Astrocyte of the cerebellum (primary cell): ENCODE measurements around the gene TWIST2.

Experiments
- DNase-seq: peaks from one replicate; pipeline ENCODE4 v3.0.0-alpha.2; 2011; ENCODE audit warnings: low read depth
- H3K4me3 ChIP-seq: 2 replicates; pipeline ENCODE4 v1.5.1; 2011; ENCODE audit warnings: mild to moderate bottlenecking, low read depth, low read length, moderate library complexity
- in situ Hi-C: cut with HindIII; loops from 2 replicates; pipeline ENCODE4 v1.10.0; 2017; ENCODE audit warnings: low sequenced_read_pairs
- TF ChIP-seq, protein P1 (sequence below): IDR thresholded peaks from 2 replicates; pipeline ENCODE4 v1.5.1; 2012; ENCODE audit warnings: low read length, low read depth, moderate library complexity, mild to moderate bottlenecking; ENCODE audit errors: missing control alignments

The TWIST2 gene

DNA sequence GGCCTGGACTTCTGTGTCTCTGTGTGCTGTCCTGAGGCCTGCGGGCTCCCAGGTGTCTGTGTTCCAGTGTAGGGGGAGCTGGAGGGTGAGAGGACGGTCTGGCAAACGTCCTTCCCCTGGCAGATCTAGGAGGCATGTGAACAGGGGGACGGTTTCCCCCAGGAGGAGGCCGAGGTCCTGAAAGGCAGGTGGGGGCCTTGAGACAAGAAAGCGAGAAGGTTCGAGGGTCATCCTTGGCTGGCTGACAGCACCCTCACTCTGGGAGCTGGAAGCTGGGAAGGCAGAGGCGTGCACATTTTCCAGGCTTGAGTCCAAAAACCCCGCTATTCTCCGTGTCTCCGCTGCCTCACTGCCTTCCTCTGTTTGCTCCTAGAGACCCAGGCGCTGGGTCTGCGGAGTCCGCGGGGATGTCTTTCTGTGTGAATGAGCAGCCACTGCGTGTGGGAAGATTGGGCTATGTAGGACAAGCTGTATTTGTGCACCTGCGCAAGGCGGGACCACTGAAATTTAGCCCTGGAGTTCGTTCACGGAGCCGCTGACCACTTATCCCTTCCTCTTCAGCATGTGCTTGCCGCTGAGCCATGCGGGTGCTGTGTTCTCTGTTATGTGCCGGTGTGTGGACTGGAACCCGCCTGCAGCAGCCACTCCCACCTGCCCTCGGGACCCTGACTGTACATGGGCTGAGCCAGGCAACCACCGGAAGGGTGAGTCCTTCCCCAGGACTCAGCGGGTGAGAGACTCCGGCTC is 43.7 kb downstream of the TWIST2 start:
- no peak for DNase-seq
- in situ Hi-C loops: no loop called here
- TF ChIP-seq, protein P1, sequence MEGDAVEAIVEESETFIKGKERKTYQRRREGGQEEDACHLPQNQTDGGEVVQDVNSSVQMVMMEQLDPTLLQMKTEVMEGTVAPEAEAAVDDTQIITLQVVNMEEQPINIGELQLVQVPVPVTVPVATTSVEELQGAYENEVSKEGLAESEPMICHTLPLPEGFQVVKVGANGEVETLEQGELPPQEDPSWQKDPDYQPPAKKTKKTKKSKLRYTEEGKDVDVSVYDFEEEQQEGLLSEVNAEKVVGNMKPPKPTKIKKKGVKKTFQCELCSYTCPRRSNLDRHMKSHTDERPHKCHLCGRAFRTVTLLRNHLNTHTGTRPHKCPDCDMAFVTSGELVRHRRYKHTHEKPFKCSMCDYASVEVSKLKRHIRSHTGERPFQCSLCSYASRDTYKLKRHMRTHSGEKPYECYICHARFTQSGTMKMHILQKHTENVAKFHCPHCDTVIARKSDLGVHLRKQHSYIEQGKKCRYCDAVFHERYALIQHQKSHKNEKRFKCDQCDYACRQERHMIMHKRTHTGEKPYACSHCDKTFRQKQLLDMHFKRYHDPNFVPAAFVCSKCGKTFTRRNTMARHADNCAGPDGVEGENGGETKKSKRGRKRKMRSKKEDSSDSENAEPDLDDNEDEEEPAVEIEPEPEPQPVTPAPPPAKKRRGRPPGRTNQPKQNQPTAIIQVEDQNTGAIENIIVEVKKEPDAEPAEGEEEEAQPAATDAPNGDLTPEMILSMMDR: no peak
- no peak overlapping the region for H3K4me3 ChIP-seq

GRCh38 chr2:238892204-238892500 is 44.3 kb downstream of the TWIST2 start:
- DNase-seq: no peak
- in situ Hi-C loops: no loop called here
- no peak overlapping the region for H3K4me3 ChIP-seq
- TF ChIP-seq, protein P1: no peak

- no peak for DNase-seq
- in situ Hi-C loops: no loop called here
- TF ChIP-seq, protein P1: no peak
- no peak overlapping the region for H3K4me3 ChIP-seq
Observed at GRCh38 chr2:238892796-238893195, 44.9 kb downstream of the TWIST2 start.

DNA sequence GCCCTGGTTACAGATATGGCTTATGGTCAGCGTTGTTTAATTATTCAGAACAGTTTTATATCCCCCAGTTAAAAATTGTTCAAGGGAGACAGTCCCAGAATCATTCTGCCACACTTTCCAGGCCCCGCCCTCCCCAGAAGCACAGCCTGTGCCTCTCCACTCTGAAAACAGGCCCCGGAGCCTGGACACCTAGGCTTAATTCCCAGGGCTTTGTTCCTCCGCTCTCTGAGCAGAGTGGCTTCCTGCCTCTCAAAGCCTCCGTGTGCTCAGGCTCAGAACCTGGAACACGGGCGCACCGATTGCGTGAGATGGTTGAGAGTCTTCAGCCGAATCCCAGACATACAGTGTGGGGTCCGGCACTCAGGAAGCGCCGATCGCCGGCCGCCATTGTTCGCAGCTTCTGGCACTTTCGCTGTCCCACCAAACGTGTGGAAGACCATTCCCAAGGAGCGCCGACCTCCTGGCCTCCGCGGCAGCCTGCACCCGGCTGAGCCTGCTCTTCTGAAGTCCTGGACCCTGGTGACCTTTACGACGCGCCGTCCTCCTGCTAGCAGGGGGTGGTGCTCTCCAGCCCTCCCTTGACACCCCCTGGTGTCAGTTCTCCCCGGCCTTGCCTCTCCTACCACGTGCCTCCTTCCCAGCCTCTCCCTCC is 45.6 kb downstream of the TWIST2 start:
- in situ Hi-C loops: no loop called here
- no peak for DNase-seq
- H3K4me3 ChIP-seq: no peak overlapping the region
- TF ChIP-seq, protein P1: no peak

DNA sequence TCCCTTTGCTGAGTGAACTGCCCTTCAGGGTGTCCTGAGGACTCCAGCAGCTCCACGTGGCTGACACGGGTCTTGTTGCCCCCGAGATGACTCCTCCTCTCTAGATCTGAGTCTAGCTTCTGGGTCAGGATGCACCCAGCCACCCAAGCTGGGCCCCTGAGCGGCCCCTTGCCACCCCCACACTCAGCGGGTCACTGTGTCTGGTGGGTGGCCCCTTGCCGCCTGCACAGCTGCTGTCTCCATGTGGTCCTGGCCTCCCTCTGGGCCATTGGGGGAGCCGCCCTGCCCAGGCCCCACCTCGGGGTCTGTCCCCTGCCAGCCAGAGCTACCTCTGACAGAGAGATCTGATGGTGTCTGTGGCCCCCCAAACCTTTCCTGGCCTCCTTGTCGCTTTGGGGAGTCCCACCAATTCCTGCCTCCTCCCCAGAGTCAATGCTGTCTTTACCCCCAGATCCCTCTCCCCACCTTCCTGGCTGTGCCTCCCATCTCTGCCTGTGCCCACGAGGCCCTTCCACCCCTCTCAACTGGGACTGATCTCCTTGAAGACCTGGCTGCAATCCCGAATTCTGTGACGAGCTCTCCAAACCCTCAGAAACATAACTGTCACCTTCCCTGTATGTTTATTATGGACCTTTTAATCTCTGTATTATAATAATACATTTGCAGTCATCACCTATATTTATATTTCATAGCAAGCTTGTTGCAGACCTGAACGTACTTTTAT is 46.5 kb downstream of the TWIST2 start:
- in situ Hi-C loops: no loop called here
- no peak for DNase-seq
- no peak overlapping the region for H3K4me3 ChIP-seq
- TF ChIP-seq, protein P1: no peak

- TF ChIP-seq, protein P1: no peak
- no peak for DNase-seq
- in situ Hi-C loops: no loop called here
- H3K4me3 ChIP-seq: no peak overlapping the region
Observed at GRCh38 chr2:238894950-238895298, 47.0 kb downstream of the TWIST2 start.
